GM12873 (cell line): Measurements from ENCODE around the gene B3GALT2.

Experiments
- CTCF ChIP-seq: IDR thresholded peaks from 2 replicates; pipeline ENCODE4 v1.5.1; 2012; ENCODE audit warnings: low read depth, mild to moderate bottlenecking, moderate library complexity, low read length, control low read depth; ENCODE audit not compliant: insufficient read depth; ENCODE audit errors: missing control alignments

The B3GALT2 gene

GRCh38 chr1:193213998-193214397 lies 27.6 kb upstream of the B3GALT2 start:
- no peak for TF ChIP-seq CTCF

- TF ChIP-seq CTCF: no peak
Observed at GRCh38 chr1:193212637-193213036, 26.2 kb upstream of the B3GALT2 start.

- no peak for TF ChIP-seq CTCF
Observed at GRCh38 chr1:193211539-193211938, 25.1 kb upstream of the B3GALT2 start.

- no peak for TF ChIP-seq CTCF
Observed at GRCh38 chr1:193210996-193211395, 24.6 kb upstream of the B3GALT2 start.

- TF ChIP-seq CTCF: no peak
Observed at GRCh38 chr1:193201021-193201420, 14.6 kb upstream of the B3GALT2 start.

GRCh38 chr1:193199940-193200339 lies 13.5 kb upstream of the B3GALT2 start:
- TF ChIP-seq CTCF: no peak

- TF ChIP-seq CTCF: no peak
Observed at GRCh38 chr1:193192586-193192985, 6.2 kb upstream of the B3GALT2 start.
